OCI-LY1 (cell line): ENCODE data around the gene MEA1.

Experiments used
- H2AFZ ChIP-seq: fragments of 200-600 bp; sonication (generic), shearing (Covaris generic); 2 replicates; pipeline ENCODE4 v1.6.0; 2014; ENCODE audit warnings: antibody characterized with exemption, mild to moderate bottlenecking, low read length
- H3F3A ChIP-seq: fragments of 200-600 bp; sonication (generic), shearing (Covaris generic); 2 replicates; pipeline ENCODE4 v1.6.0; 2014; ENCODE audit warnings: mild to moderate bottlenecking, antibody characterized with exemption, low read length, moderate library complexity; ENCODE audit not compliant: insufficient read depth
- H3K27ac ChIP-seq: fragments of 200-600 bp; sonication (generic); 2 replicates; pipeline ENCODE4 v1.5.1; 2014; ENCODE audit warnings: low read length, mixed run types, mild to moderate bottlenecking, low read depth; ENCODE audit not compliant: poor library complexity, severe bottlenecking
- H3K27me3 ChIP-seq: fragments of 200-600 bp; sonication (generic); 2 replicates; pipeline ENCODE4 v1.6.0; 2014; ENCODE audit warnings: antibody characterized with exemption, mild to moderate bottlenecking, low read length, moderate library complexity; ENCODE audit not compliant: insufficient read depth
- H3K36me3 ChIP-seq: fragments of 200-600 bp; sonication (generic); 2 replicates; pipeline ENCODE4 v1.6.1; 2014; ENCODE audit warnings: mild to moderate bottlenecking, antibody characterized with exemption, low read length, moderate library complexity, mixed read lengths; ENCODE audit not compliant: insufficient read depth
- H3K4me1 ChIP-seq: fragments of 200-600 bp; sonication (generic); 2 replicates; pipeline ENCODE4 v1.5.1; 2014; ENCODE audit warnings: mild to moderate bottlenecking, low read length, moderate library complexity; ENCODE audit not compliant: insufficient read depth, severe bottlenecking
- H3K4me2 ChIP-seq: fragments of 200-600 bp; sonication (generic), shearing (Covaris generic); 2 replicates; pipeline ENCODE4 v1.6.1; 2014; ENCODE audit warnings: low read length
- H3K4me3 ChIP-seq: fragments of 200-600 bp; sonication (generic); 2 replicates; pipeline ENCODE4 v1.5.1; 2014; ENCODE audit warnings: low read length, low read depth, mild to moderate bottlenecking, mixed read lengths; ENCODE audit not compliant: poor library complexity, severe bottlenecking
- H3K79me2 ChIP-seq: fragments of 200-600 bp; shearing (Covaris generic); 2 replicates; pipeline ENCODE4 v1.6.1; 2016; ENCODE audit warnings: mixed run types, low read length, mixed read lengths; ENCODE audit not compliant: insufficient read depth
- H3K9ac ChIP-seq: fragments of 200-600 bp; sonication (generic), shearing (Covaris generic); 2 replicates; pipeline ENCODE4 v1.6.1; 2014; ENCODE audit warnings: mild to moderate bottlenecking, low read length, mixed read lengths
- H3K9me2 ChIP-seq: fragments of 200-600 bp; sonication (generic), shearing (Covaris generic); 2 replicates; pipeline ENCODE4 v1.6.1; 2014; ENCODE audit warnings: low read depth, mild to moderate bottlenecking, low read length, mixed read lengths
- H3K9me3 ChIP-seq: fragments of 200-600 bp; shearing (Covaris generic); 2 replicates; pipeline ENCODE4 v1.6.1; 2014; ENCODE audit warnings: low read length, mixed read lengths
- H4K20me1 ChIP-seq: fragments of 200-600 bp; sonication (generic), shearing (Covaris generic); 2 replicates; pipeline ENCODE4 v1.6.0; 2016; ENCODE audit warnings: mild to moderate bottlenecking, low read length; ENCODE audit not compliant: insufficient read depth
- CTCF ChIP-seq: fragments of 200-600 bp; sonication (generic), shearing (Covaris generic); IDR thresholded peaks from 2 replicates; pipeline ENCODE4 v1.5.1; 2017; ENCODE audit warnings: mild to moderate bottlenecking, antibody characterized with exemption, low read length, moderate library complexity, mixed read lengths
- EZH2 ChIP-seq: fragments of 200-600 bp; sonication (generic), shearing (Covaris generic); IDR thresholded peaks from 2 replicates; pipeline ENCODE4 v1.8.0; 2017; ENCODE audit warnings: borderline replicate concordance, mixed run types, mild to moderate bottlenecking, antibody characterized with exemption, low read length, moderate library complexity, mixed read lengths

The MEA1 gene

GRCh38 chr6:43050981-43051380, 37.2 kb upstream of the MEA1 start:
- Histone ChIP-seq H3K4me2 (no peak overlapping the region), H3K36me3 (peaks cover 22% of the 10 kb centered on the region)

GRCh38 chr6:43047998-43048397, 34.3 kb upstream of the MEA1 start:
- Histone ChIP-seq H3K36me3 (peaks cover 28% of the 10 kb centered on the region; the same call in 1 of the 2 replicates), H3K4me1 (peaks cover 10% of the 10 kb centered on the region), H3K9ac (no peak overlapping the region), H3K79me2 (no peaks in the 10 kb centered on the region), H3K9me2 (no peaks in the 10 kb centered on the region), H3K27ac (no peak overlapping the region), H2AFZ (no peak overlapping the region), H3F3A (no peaks in the 10 kb centered on the region), H3K4me3 (no peak overlapping the region), H3K27me3 (no peaks in the 10 kb centered on the region), H4K20me1 (no peaks in the 10 kb centered on the region), H3K9me3 (no peaks in the 10 kb centered on the region), H3K4me2 (no peak overlapping the region)
- TF ChIP-seq EZH2: no peak
- TF ChIP-seq CTCF: no peak

More at GRCh38 chr6:43050981-43051380, 37.2 kb upstream of the MEA1 start:
- Histone ChIP-seq H3K27me3 (no peaks in the 10 kb centered on the region), H3K9ac (no peak overlapping the region), H4K20me1 (no peaks in the 10 kb centered on the region), H3K27ac (no peak overlapping the region), H2AFZ (no peak overlapping the region), H3K79me2 (no peaks in the 10 kb centered on the region), H3K4me1 (peaks cover 24% of the 10 kb centered on the region), H3K4me3 (no peak overlapping the region), H3K9me2 (no peaks in the 10 kb centered on the region), H3F3A (no peaks in the 10 kb centered on the region), H3K9me3 (no peaks in the 10 kb centered on the region)
- TF ChIP-seq EZH2: no peak
- TF ChIP-seq CTCF: no peak

- no peak overlapping the region for H3K9ac ChIP-seq
- H3K4me1 ChIP-seq: no peaks in the 10 kb centered on the region
- H2AFZ ChIP-seq: no peak overlapping the region
- no peak for TF ChIP-seq EZH2
- TF ChIP-seq CTCF: no peak
- H4K20me1 ChIP-seq: no peaks in the 10 kb centered on the region
- peaks cover 37% of the 10 kb centered on the region; the same call in 1 of the 2 replicates for H3K36me3 ChIP-seq
- no peak overlapping the region for H3K4me2 ChIP-seq
- no peaks in the 10 kb centered on the region for H3F3A ChIP-seq
- no peaks in the 10 kb centered on the region for H3K27me3 ChIP-seq
- H3K27ac ChIP-seq: no peak overlapping the region
- no peaks in the 10 kb centered on the region for H3K9me3 ChIP-seq
- no peaks in the 10 kb centered on the region for H3K79me2 ChIP-seq
- H3K9me2 ChIP-seq: no peaks in the 10 kb centered on the region
- no peak overlapping the region for H3K4me3 ChIP-seq
These were observed 31.7 kb upstream of the MEA1 start for GRCh38 chr6:43045371-43045930.
